OCI-LY3 (cell line): ENCODE measurements around the gene CD84.
A peak's percentile ranks its signal among the peaks of the same experiment; 100 is the strongest.

Source experiments
- H2AFZ ChIP-seq: fragments of 200-600, 300-600 bp; shearing (Covaris generic); 2 replicates; pipeline ENCODE4 v1.6.0; 2014; ENCODE audit warnings: antibody characterized with exemption, low read depth, low read length
- H3K27ac ChIP-seq: fragments of 200-600, 300-600 bp; sonication (generic); 2 replicates; pipeline ENCODE4 v1.5.1; 2014; ENCODE audit warnings: mild to moderate bottlenecking, low read length, moderate library complexity, mixed read lengths
- H3K27me3 ChIP-seq: fragments of 200-600, 300-600 bp; sonication (generic); 2 replicates; pipeline ENCODE4 v1.6.1; 2014; ENCODE audit warnings: low read depth, low read length, mixed read lengths
- H3K36me3 ChIP-seq: fragments of 200-600, 300-600 bp; sonication (generic); replicated peaks from 2 replicates; pipeline ENCODE3; 2014; ENCODE audit warnings: low read depth, low read length, mixed read lengths
- H3K4me1 ChIP-seq: fragments of 300-600, 200-600 bp; sonication (generic); 2 replicates; pipeline ENCODE4 v1.6.1; 2014; ENCODE audit warnings: low read length, mixed read lengths
- H3K4me2 ChIP-seq: fragments of 200-600, 300-600 bp; sonication (generic); 2 replicates; pipeline ENCODE4 v1.6.1; 2014; ENCODE audit warnings: low read length, mixed read lengths
- H3K4me3 ChIP-seq: fragments of 300-600, 200-600 bp; sonication (generic); 2 replicates; pipeline ENCODE4 v1.5.1; 2014; ENCODE audit warnings: antibody characterized with exemption, mild to moderate bottlenecking, low read length, moderate library complexity
- H3K79me2 ChIP-seq: fragments of 300-600, 200-600 bp; shearing (Covaris generic); 2 replicates; pipeline ENCODE4 v1.6.1; 2014; ENCODE audit warnings: mild to moderate bottlenecking, low read length, mixed read lengths
- H3K9ac ChIP-seq: fragments of 300-600, 200-600 bp; shearing (Covaris generic); 2 replicates; pipeline ENCODE4 v1.6.0; 2014; ENCODE audit warnings: mild to moderate bottlenecking, low read length, moderate library complexity
- H3K9me3 ChIP-seq: fragments of 200-600, 300-600 bp; shearing (Covaris generic); 2 replicates; pipeline ENCODE4 v1.6.1; 2014; ENCODE audit warnings: low read length, mixed read lengths; ENCODE audit not compliant: insufficient read depth
- H4K20me1 ChIP-seq: fragments of 200-600, 300-600 bp; sonication (generic); 2 replicates; pipeline ENCODE4 v1.6.1; 2016; ENCODE audit warnings: low read length, mixed read lengths; ENCODE audit not compliant: insufficient read depth
- CTCF ChIP-seq: fragments of 200-600, 300-600 bp; sonication (generic); IDR thresholded peaks from 2 replicates; pipeline ENCODE4 v1.5.1; 2014; ENCODE audit warnings: antibody characterized with exemption, low read length, low read depth
- EZH2phosphoT487 ChIP-seq: fragments of 200-600 bp; shearing (Covaris generic); IDR thresholded peaks from 2 replicates; pipeline ENCODE4 v1.6.1; 2018; ENCODE audit warnings: antibody characterized with exemption, mixed run types, low read depth

The CD84 gene

GRCh38 chr1:160546942-160547341 lies 32.4 kb downstream of the CD84 start:
- no peak overlapping the region for H3K4me2 ChIP-seq
- no peaks in the 10 kb centered on the region for H3K36me3 ChIP-seq
- no peaks in the 10 kb centered on the region for H4K20me1 ChIP-seq
- H3K4me3 ChIP-seq, result no peak overlapping the region
- TF ChIP-seq EZH2phosphoT487, result no peak
- no peak for TF ChIP-seq CTCF
- no peaks in the 10 kb centered on the region for H3K27me3 ChIP-seq
- no peak overlapping the region for H3K27ac ChIP-seq
- peaks cover 40% of the 10 kb centered on the region for H3K4me1 ChIP-seq
- H3K79me2 ChIP-seq, result no peaks in the 10 kb centered on the region
- H3K9me3 ChIP-seq, result no peaks in the 10 kb centered on the region
- H2AFZ ChIP-seq, result no peak overlapping the region
- no peak overlapping the region for H3K9ac ChIP-seq

GRCh38 chr1:160544647-160545046 lies 34.6 kb downstream of the CD84 start:
- Histone ChIP-seq H4K20me1 (no peaks in the 10 kb centered on the region), H2AFZ (peak overlapping the region; percentile 26; the same call in 1 of the 2 replicates), H3K27ac (no peak overlapping the region), H3K9ac (no peak overlapping the region), H3K36me3 (no peaks in the 10 kb centered on the region), H3K79me2 (no peaks in the 10 kb centered on the region), H3K27me3 (no peaks in the 10 kb centered on the region), H3K4me3 (no peak overlapping the region), H3K9me3 (no peaks in the 10 kb centered on the region), H3K4me2 (no peak overlapping the region), H3K4me1 (peaks cover 46% of the 10 kb centered on the region)
- TF ChIP-seq EZH2phosphoT487 (no peak), CTCF (peak; percentile 89)

- Histone ChIP-seq H3K27me3 (no peaks in the 10 kb centered on the region), H2AFZ (no peak overlapping the region), H3K9ac (no peak overlapping the region), H4K20me1 (no peaks in the 10 kb centered on the region), H3K9me3 (no peaks in the 10 kb centered on the region), H3K4me2 (no peak overlapping the region), H3K79me2 (no peaks in the 10 kb centered on the region), H3K36me3 (no peaks in the 10 kb centered on the region), H3K27ac (no peak overlapping the region), H3K4me3 (no peak overlapping the region), H3K4me1 (peaks cover 24% of the 10 kb centered on the region)
- TF ChIP-seq EZH2phosphoT487 (no peak), CTCF (no peak)
Observed at GRCh38 chr1:160542303-160542945, 36.9 kb downstream of the CD84 start.

GRCh38 chr1:160541622-160542302 lies 37.5 kb downstream of the CD84 start:
- H3K4me1 ChIP-seq, result peaks cover 17% of the 10 kb centered on the region
- no peak overlapping the region for H3K9ac ChIP-seq

More at GRCh38 chr1:160541622-160542302, 37.5 kb downstream of the CD84 start:
- H3K27me3 ChIP-seq, result no peaks in the 10 kb centered on the region
- H3K27ac ChIP-seq, result no peak overlapping the region
- H3K4me3 ChIP-seq, result no peak overlapping the region
- no peaks in the 10 kb centered on the region for H4K20me1 ChIP-seq
- no peaks in the 10 kb centered on the region for H3K9me3 ChIP-seq
- H3K36me3 ChIP-seq, result no peaks in the 10 kb centered on the region
- no peak overlapping the region for H3K4me2 ChIP-seq
- TF ChIP-seq CTCF (no peak), EZH2phosphoT487 (no peak)
- H2AFZ ChIP-seq, result no peak overlapping the region
- no peaks in the 10 kb centered on the region for H3K79me2 ChIP-seq
